Measurements from ENCODE around the gene ZBTB1. TPM values are rescaled to one million over a fixed set of nuclear protein-coding genes. Genes with fewer than 3 reads are reported as not detected.
A peak's percentile ranks its signal among the peaks of the same experiment; 100 is the strongest.

Gene ZBTB1
- total RNA-seq: 10 to 100 TPM; 26.2 to 32.7 TPM

GRCh38 chr14:64504310-64504896 is at the start of gene ZBTB1:
Gene ZBTB1 (plus strand): TSS chr14:64504770. CDS start chr14:64521505, 16,735 bp downstream.
- H3K9ac ChIP-seq (ENCODE audit: low read depth in 2 of 2, low read length in 2 of 2): peak within 1 kb of the TSS; percentile 97 to 100
- TF ChIP-seq CTCF (IDR thresholded peaks at IDR 0.05): no peak
- DNase-seq: peak; percentile 80
- H3K9me3 ChIP-seq: no peaks in the 10 kb centered on the region
- intact Hi-C loops (cut with DNase I): no loop called here
- peak within 1 kb of the TSS; percentile 78 for H3K4me3 ChIP-seq
- H3K27ac ChIP-seq: peak within 1 kb of the TSS; percentile 100
- peaks cover 42% of the 10 kb centered on the region for H3K4me1 ChIP-seq
- no peaks in the 10 kb centered on the region for H3K27me3 ChIP-seq
- H3K36me3 ChIP-seq: no peaks in the 10 kb centered on the region

GRCh38 chr14:64459405-64460136 is 45.0 kb upstream of the ZBTB1 start:
- no peak for DNase-seq
- Histone ChIP-seq H3K9ac (ENCODE audit: low read depth in 2 of 2, low read length in 2 of 2) (no peak overlapping the region), H3K27ac (no peak overlapping the region), H3K4me1 (no peaks in the 10 kb centered on the region), H3K27me3 (no peaks in the 10 kb centered on the region), H3K9me3 (no peaks in the 10 kb centered on the region), H3K4me3 (no peak overlapping the region), H3K36me3 (no peaks in the 10 kb centered on the region)
- intact Hi-C loops (cut with DNase I): no loop called here
- TF ChIP-seq CTCF (IDR thresholded peaks at IDR 0.05): no peak

GRCh38 chr14:64461221-64461620 is 43.3 kb upstream of the ZBTB1 start:
- no peak overlapping the region for H3K9ac ChIP-seq (ENCODE audit: low read depth in 2 of 2, low read length in 2 of 2)
- TF ChIP-seq CTCF (IDR thresholded peaks at IDR 0.05): no peak
- no peaks in the 10 kb centered on the region for H3K36me3 ChIP-seq
- no peak overlapping the region for H3K27ac ChIP-seq
- no peaks in the 10 kb centered on the region for H3K4me1 ChIP-seq
- H3K27me3 ChIP-seq: no peaks in the 10 kb centered on the region
- H3K4me3 ChIP-seq: no peak overlapping the region
- DNase-seq: no peak
- no peaks in the 10 kb centered on the region for H3K9me3 ChIP-seq
- intact Hi-C loops (cut with DNase I): no loop called here

- no peak for DNase-seq
- Histone ChIP-seq H3K27ac (no peak overlapping the region), H3K4me1 (no peaks in the 10 kb centered on the region), H3K36me3 (no peaks in the 10 kb centered on the region), H3K4me3 (no peak overlapping the region), H3K9me3 (no peaks in the 10 kb centered on the region), H3K27me3 (no peaks in the 10 kb centered on the region), H3K9ac (ENCODE audit: low read depth in 2 of 2, low read length in 2 of 2) (no peak overlapping the region)
- no peak for TF ChIP-seq CTCF (IDR thresholded peaks at IDR 0.05)
- intact Hi-C loops (cut with DNase I): no loop called here
These were observed 41.4 kb upstream of the ZBTB1 start for GRCh38 chr14:64463195-64463594.

GRCh38 chr14:64463873-64464272 is 40.7 kb upstream of the ZBTB1 start:
- no peak for TF ChIP-seq CTCF (IDR thresholded peaks at IDR 0.05)
- no peak overlapping the region for H3K27ac ChIP-seq
- no peak overlapping the region for H3K9ac ChIP-seq (ENCODE audit: low read depth in 2 of 2, low read length in 2 of 2)
- no peak for DNase-seq
- no peaks in the 10 kb centered on the region for H3K4me1 ChIP-seq
- intact Hi-C loops (cut with DNase I): no loop called here
- no peak overlapping the region for H3K4me3 ChIP-seq
- H3K9me3 ChIP-seq: no peaks in the 10 kb centered on the region
- no peaks in the 10 kb centered on the region for H3K27me3 ChIP-seq
- H3K36me3 ChIP-seq: no peaks in the 10 kb centered on the region
